Adrenal gland (tissue), 5 donors: Measurements from ENCODE around the gene BABAM2.

Experiments
- CTCF ChIP-seq, 6 experiments: fragments of 450-650 bp in 4 of 6; fragments of 200-600 bp in 2 of 6; sonication (generic) in 1 of 6; IDR thresholded peaks; 1 replicate in 5 of 6; 2 replicates in 1 of 6; pipeline versions ENCODE4 v1.5.1 to v1.8.0; 2016 to 2021; ENCODE audit warnings: antibody characterized with exemption in 6 of 6, mild to moderate bottlenecking in 2 of 6, moderate library complexity in 1 of 6
- POLR2A ChIP-seq, 2 donors: fragments of 450-650 bp; IDR thresholded peaks; one replicate each; pipeline ENCODE4 v1.6.1; 2017; ENCODE audit warnings: antibody characterized with exemption in 2 of 2, mild to moderate bottlenecking in 2 of 2, moderate library complexity in 1 of 2
- donor health status: DM: no; HTN: no; CAD: no.

GRCh38 chr2:28101892-28102291 is 211.4 kb downstream of the BABAM2 start:
- TF ChIP-seq CTCF (IDR thresholded peaks at IDR 0.05), result no peak
- TF ChIP-seq POLR2A (IDR thresholded peaks at IDR 0.05), result no peak
